Gastrocnemius medialis (tissue), 4 donors: ENCODE measurements around the gene USH2A.

Experiments used
- CTCF ChIP-seq, 5 experiments: fragments of 450-650 bp in 3 of 5; fragments of 200-600 bp in 2 of 5; sonication (generic) in 2 of 5; IDR thresholded peaks in 4 of 5; conservative IDR thresholded peaks in 1 of 5; 1 replicate in 4 of 5; 2 replicates in 1 of 5; pipeline ENCODE4 v1.5.1; 2016 to 2019; ENCODE audit warnings: antibody characterized with exemption in 5 of 5, mild to moderate bottlenecking in 3 of 5, moderate library complexity in 3 of 5
- POLR2A ChIP-seq, 2 donors: fragments of 450-650 bp; IDR thresholded peaks; one replicate each; pipeline ENCODE4 v1.6.1; 2017; ENCODE audit warnings: antibody characterized with exemption in 2 of 2, mild to moderate bottlenecking in 2 of 2, moderate library complexity in 2 of 2

GRCh38 chr1:215645861-215646260 is 777.4 kb downstream of the USH2A start:
- TF ChIP-seq CTCF (IDR thresholded peaks at IDR 0.05 in 4 of 5, conservative IDR thresholded peaks at IDR 0.05 in 1 of 5) (no peak), POLR2A (IDR thresholded peaks at IDR 0.05) (no peak)
